SIG-M5 (cell line): ENCODE measurements around the gene ZMIZ1.

Source experiments
- DNase-seq: peaks from one replicate; lab custom pipeline; 2025; lab: John Stamatoyannopoulos, UW

The ZMIZ1 gene

DNA sequence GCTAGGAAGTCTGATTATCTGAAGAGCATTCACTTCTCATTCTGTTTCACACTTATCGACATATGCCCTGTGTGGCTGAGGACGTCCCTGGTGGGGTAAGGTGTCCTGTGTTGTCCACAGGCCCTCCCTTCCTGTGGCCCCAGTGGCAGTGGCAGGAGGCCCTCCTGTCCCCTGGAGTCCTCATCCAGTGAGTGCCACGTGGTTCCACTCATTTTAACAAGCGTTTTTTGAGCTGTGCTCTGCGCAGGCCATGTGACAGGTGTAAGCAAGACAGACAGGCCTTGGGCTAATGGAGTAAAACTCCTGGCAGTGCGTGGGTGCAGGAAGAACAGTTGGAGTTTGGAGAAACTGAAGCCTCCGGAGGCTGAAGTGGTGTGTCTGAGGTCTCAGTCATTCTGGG, 239.2 kb downstream of the ZMIZ1 start:
- no peak for DNase-seq

DNA sequence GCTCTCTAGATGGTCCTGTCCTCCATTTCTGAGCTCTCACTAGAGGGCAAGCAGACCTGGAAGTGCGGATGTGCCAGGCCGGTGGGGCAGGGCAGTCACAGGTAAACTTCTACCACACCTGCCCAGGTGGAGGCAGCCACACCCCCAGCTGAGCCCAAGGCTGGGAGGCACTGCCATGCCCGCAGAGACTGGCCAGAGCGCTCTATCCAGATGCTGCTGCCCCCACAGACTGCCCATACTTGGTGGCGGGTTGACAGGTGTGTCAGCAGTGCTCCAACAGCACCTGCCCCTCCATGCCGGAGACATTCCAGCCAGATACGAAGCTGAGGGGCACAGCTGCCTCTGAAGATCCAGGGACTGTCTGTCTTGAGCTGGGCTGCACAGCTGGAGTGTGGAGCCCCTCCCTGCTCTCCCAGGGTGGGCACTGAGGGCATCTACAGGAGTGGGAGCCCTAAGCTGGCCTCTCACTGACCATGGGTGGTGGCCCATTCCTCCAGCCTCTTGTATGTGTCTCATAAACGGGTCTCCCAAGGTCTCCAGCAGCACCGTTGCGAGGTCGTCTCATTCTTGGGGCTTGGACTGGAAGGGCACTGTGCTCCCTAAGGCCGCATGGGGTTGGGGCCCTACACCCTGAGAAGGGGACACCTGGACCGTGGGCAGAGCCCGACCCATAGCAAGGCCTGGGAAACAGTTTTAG, 240.4 kb downstream of the ZMIZ1 start:
- no peak for DNase-seq

- DNase-seq: no peak
Measured at GRCh38 chr10:79310200-79310865, 241.6 kb downstream of the ZMIZ1 start.

DNA sequence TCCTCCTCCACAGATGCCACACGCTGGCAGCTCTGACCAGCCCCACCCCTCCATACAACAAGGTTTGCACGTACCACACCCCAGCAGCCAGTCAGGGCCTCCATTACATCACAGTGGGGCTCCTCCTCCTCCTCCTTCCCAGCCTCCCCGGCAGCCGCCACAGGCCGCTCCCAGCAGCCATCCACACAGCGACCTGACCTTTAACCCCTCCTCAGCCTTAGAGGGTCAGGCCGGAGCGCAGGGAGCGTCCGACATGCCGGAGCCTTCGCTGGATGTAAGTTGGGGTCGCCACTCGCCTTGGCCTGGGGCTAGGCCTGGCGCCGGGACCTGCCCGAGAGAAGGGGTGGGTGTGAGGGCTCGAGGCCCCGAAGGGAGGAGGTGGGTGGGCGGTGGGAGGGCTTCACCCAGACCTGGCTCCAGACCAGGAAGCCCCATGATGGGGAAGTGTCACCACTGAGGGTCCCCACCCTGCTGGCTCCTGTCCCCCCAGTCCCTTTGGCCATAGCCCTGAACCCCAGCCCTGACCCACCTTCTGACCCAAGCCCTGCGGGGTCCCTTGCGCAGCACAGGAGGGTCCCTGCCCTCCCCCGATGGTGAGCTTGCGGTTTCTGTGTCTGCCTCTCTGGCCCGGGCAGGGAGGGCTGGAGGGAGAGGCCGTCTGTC, 242.3 kb downstream of the ZMIZ1 start:
- no peak for DNase-seq

DNA sequence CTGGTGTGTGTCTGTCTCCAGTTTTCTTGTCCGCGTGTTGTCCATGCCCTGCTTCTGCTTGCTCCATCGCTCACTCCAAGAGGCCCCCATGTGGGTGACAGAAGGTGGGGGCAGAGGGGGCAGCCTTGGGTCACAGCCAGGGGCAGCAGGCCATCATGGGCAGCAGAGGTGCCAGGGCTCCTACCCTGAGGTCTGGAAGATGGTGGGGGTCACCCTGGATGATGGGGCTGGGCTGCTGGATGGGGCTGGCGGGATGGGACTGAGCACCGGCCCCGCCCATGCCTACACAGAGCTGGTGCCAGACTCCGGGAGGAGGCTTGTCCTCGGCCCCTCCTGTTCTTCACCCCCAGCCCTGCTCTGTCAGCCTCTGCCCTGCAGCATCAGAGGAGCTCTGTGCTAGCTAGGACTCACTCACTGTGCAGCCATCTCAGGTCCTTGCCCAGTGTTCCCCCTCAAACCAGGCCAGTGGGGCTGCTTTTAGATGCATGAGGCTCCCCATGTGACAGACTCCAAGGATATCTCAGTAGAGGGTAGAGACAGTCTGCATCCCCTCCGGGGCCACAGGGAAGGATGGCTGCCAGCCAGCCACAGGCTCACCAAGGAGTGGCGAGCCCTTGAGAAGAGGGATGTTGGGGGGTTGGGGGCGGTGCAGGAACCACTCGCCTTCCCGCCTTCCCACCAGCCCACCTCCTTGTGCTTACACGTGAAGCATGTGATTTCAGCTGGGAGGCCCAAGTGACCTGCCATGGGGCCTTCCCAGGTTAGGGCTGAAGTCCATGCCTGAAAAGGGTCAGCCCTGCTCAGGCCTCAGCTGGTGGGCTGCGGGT, 243.0 kb downstream of the ZMIZ1 start:
- DNase-seq: no peak

GRCh38 chr10:79312601-79313187, 243.9 kb downstream of the ZMIZ1 start:
- DNase-seq: no peak

DNA sequence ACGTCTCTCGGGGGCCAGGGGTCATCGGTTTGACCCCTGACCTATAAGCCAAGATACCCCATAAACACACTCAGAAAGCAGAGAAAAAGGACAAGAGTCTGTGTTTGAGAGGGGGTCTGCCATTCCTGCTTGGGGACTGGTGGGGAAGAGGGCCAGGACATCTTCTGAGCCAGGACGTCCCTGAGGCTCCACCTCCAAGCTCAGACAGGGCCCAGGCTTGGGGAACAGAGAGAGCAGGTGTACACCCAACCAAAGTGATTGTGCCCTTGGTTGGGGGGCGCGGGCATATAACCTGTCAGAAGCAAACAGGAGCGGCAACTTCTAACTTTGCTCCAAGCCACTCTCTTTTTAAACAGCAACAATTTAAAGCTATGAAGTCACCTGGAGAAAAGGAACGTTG, 244.6 kb downstream of the ZMIZ1 start:
- DNase-seq: no peak

GRCh38 chr10:79313911-79314439, 245.2 kb downstream of the ZMIZ1 start:
- no peak for DNase-seq

DNA sequence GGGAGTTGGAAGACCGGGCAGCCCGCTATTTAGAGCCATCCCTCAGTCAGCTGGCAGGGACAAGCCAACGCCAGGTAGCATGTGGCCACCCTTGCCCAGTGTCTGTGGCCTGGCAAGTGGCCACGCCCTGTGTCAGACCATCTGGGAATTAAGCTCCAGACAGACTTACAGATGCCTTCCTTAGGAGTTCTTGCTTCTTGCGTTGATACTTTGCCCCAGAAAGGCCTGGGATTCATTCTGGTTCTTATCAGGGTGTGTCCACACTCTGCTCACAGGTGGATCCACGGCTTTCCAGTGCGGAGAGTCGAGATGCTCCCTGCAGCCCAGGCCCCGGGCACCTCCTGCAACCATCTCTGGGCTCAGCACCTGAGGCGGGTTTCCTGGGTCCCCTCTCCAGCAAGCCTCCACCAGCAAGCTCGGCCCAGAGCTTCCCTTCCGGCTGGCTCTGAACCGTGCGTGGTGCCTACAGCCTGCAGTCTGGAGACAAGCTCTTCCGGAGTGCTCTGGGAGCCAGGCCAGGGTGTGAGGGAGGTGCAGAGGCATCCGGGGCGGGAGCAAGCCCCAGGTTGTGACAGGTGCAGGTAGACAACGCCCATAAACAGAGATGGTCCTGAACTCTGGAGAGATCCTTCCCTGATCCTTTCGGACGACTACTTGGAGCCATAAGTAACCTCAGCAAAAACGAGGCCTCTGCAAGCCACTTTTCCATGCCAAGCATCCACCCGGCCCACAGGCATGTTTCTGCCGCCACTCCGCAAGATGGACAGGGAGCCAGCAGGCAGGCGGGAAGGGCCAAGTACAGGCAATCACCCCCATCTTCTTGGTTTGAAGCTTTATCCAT, 246.2 kb downstream of the ZMIZ1 start:
- DNase-seq: no peak

GRCh38 chr10:79315602-79315920, 246.8 kb downstream of the ZMIZ1 start:
- DNase-seq: no peak

- no peak for DNase-seq
Measured at GRCh38 chr10:79316671-79317431, 248.1 kb downstream of the ZMIZ1 start.

DNA sequence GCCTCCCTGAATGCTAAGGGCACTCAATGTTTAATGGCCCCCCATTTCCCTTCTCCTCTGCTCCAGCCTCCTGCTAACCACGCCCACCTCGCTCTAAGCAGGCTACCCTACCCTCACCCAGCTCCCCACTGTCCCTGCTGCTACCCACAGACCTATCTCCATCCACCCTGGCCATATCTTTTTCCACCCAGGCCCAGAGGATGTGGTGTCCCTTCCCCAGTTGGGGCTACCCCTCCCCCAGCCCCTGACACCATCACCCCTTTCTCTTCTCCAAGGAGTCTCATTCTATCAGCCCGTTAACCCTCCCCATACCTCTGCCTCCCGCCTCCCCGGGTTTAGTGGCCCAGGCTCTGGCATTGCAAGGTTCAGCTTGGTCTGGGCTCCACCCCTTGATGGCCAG, 249.6 kb downstream of the ZMIZ1 start:
- no peak for DNase-seq

DNA sequence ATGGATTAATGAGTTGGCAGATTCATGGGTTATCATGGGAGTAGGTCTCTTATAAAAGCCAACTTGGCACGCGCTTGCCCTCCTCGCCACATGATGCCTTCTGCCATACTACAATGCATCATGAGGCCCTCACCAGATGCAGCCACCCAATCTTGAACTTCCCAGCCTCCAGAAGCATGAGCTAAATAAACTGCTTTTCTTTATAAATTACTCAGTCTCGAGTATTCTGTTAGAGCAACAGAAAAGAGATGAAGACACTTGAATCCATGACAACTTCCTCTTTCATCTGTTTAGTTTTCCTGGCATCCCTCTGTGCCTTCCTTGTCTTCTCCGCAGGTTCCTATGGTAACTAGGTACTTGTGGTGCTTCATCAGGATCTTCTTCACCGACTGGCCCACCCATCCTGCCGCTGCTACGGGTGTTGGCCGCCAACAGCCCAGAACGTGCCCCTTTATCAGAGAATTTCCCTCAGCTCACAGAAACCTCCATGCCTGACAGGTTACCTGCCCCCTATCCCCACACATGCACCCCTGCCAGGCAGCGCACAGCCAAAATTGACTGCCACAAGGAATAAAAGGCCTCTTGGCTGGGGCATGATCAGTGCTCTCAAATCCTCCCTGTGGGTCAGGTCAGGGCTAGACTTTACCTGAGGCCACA, 250.5 kb downstream of the ZMIZ1 start:
- no peak for DNase-seq

DNA sequence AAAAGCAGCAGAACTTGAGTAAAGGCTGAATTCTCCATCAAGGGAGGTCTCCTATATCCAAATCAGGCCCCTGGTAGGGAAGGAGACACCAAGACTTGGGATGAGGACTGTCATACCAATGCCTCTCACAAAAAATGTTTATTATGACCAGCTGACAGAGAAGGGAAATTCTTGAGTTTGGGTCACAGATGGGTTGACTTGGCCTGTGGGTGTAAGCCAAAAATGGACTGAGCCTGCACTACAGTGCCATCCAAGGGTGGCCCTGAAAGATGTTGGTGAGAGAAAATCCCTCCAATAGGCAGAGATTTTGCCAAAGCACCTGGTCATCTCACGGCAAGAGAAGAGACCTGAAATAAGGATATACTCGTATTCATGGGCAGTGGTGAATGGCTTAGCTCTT, 251.6 kb downstream of the ZMIZ1 start:
- no peak for DNase-seq

- peak; percentile 64 for DNase-seq
Measured at GRCh38 chr10:79320820-79321493, 252.2 kb downstream of the ZMIZ1 start.

DNA sequence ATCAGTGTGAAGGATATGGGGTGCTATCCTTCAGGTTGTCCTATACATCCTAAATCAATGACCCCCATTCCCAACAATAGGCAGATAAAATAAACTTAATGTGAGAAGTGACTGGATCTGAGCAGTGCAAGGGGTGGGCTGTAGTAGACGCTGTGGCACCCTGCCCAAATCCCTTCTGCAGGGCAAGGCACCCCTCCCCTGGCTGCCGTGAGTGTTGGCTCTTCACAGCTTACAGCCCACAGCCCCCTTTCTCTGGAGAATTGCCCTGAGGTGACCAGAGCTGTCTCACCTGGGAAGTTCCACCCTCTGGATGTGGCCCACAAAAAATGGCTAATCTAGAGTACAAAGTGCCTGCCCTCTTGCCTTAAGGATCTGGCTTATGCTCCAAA, 252.7 kb downstream of the ZMIZ1 start:
- no peak for DNase-seq

DNA sequence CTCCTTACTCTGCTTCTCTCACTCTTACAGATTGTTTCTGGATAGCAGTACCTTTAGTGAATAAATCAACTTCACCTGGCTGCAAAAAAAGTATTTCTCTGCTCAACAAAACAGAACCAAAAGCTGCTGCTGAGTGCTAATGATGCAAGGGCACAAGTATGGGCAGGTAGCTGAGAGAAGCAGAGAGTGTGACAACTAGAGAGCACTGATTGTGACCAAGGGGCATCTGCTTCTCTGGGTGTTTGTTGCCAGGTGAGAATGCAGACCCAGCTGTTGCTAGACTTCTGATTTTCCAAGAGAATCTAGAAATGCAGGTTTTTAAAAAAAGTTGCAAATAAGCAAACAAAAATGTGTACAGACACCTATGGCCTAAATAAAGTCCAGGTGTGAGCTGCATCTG, 253.2 kb downstream of the ZMIZ1 start:
- DNase-seq: no peak

DNA sequence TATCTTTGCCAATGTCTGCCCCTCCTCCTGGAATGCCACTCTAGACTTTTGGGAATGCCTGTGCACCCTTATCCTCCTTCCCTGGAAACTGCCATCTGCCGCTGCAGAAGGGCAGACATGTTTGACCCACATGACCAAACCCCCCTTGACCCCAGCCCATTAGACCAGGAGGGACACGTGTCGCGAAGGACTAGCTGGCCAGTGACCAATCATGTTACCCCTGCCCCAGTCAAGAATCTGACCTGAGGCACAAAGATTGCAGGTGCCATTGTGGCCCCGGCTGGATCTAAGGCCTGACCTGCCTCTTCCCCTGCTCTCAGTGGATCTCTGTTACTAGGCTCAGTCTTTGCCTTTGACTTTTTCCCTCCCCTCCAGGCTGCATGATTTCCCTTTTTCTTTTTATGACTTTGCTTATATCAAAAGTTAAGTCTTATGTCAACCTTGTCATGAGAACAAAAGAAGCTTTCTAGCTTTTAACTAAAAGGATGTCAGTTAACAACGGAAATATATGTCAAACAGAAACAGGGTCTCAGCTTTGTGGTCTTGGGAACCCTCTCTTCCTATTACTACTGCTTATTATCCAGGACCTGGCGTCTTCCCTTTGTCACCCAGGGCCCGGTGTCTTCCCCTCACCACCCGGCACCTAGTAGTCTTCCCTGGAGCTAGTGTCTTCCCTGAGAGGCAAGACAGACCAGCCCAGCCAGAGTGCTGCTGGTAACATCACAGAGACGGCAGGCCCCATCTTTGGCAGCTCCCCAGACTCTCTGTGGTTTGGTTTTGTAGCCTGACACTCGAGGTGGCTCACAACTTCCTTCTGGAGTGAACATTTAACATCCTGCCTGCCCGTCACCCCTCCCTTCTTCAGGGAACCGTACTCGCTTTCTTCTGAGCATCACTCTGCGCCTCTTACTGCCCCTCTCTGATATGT, 254.1 kb downstream of the ZMIZ1 start:
- DNase-seq: no peak
